Smooth muscle cell of the brain vasculature (primary cell): ENCODE data around the gene EML1.

Experiments used
- DNase-seq: peaks from one replicate; pipeline ENCODE4 v3.0.0-alpha.2; 2012; ENCODE audit warnings: low read depth, low spot score

EML1 gene

GRCh38 chr14:99779751-99780150, 13.5 kb upstream of the EML1 start:
- no peak for DNase-seq

- DNase-seq: no peak
Observed at GRCh38 chr14:99780690-99781089, 12.5 kb upstream of the EML1 start.

- no peak for DNase-seq
Observed at GRCh38 chr14:99781091-99781490, 12.1 kb upstream of the EML1 start.

GRCh38 chr14:99781853-99782610, 11.2 kb upstream of the EML1 start:
- DNase-seq: no peak

- DNase-seq: no peak
Observed at GRCh38 chr14:99784508-99784907, 8.7 kb upstream of the EML1 start.

- no peak for DNase-seq
Observed at GRCh38 chr14:99785426-99785825, 7.8 kb upstream of the EML1 start.

- no peak for DNase-seq
Observed at GRCh38 chr14:99786511-99786989, 6.7 kb upstream of the EML1 start.

- no peak for DNase-seq
Observed at GRCh38 chr14:99788713-99789112, 4.5 kb upstream of the EML1 start.

GRCh38 chr14:99789581-99789980, 3.6 kb upstream of the EML1 start:
- no peak for DNase-seq

- DNase-seq: no peak
Observed at GRCh38 chr14:99790201-99790977, 2.8 kb upstream of the EML1 start.

GRCh38 chr14:99790978-99791376, 2.2 kb upstream of the EML1 start:
- DNase-seq: no peak

GRCh38 chr14:99791476-99792209, 1.6 kb upstream of the EML1 start:
- DNase-seq: no peak

GRCh38 chr14:99792210-99792535, 1.0 kb upstream of the EML1 start:
- no peak for DNase-seq

- DNase-seq: no peak
Observed at GRCh38 chr14:99792551-99793212, 531 bp upstream of the EML1 start.

- no peak for DNase-seq
Observed at GRCh38 chr14:99794151-99794780, 1.1 kb downstream of the EML1 start.

GRCh38 chr14:99795046-99795445, 1.8 kb downstream of the EML1 start:
- no peak for DNase-seq

GRCh38 chr14:99797231-99797630, 4.0 kb downstream of the EML1 start:
- DNase-seq: no peak

- no peak for DNase-seq
Observed at GRCh38 chr14:99800781-99801180, 7.6 kb downstream of the EML1 start.

GRCh38 chr14:99802301-99803105, 9.3 kb downstream of the EML1 start:
- DNase-seq: no peak

GRCh38 chr14:99803106-99803775, 10.0 kb downstream of the EML1 start:
- no peak for DNase-seq
